ENCODE data around the gene FGFR1OP2.

DNA sequence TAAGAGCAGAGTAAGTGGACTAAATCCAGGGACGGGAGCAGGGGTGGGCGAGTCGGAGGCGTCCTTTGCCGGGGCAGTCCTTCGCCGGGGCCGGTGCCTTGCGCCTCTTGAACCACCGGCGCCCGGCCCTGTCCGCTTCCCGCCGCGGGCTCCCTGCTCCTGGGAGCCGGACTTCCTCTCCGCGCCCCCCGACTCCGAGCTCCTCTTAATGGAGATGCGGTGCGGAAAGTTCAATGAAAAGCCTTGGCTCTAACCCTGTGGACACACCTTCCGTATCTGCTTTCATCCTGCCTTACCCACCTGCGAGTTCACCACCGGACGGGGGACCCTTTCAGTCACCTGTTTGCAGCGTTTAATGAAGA is 412 bp downstream of the FGFR1OP2 start:
- TF ChIP-seq CTCF (conservative IDR thresholded peaks at IDR 0.05 in 1 of 2, IDR thresholded peaks at IDR 0.05 in 1 of 2; ENCODE audit: low read depth in 1 of 2, low read length in 2 of 2) (no peak), EZH2 (IDR thresholded peaks at IDR 0.05; ENCODE audit: low read length, missing control alignments) (no peak)

All from fibroblast of lung (primary cell).